Aorta (tissue), 5 donors: Measurements from ENCODE around the gene KCNQ4. TPM values are rescaled to one million over a fixed set of nuclear protein-coding genes. Genes with fewer than 3 reads are reported as not detected.
A peak's percentile ranks its signal among the peaks of the same experiment; 100 is the strongest.

ENCODE experiments used
- ATAC-seq: fragments of 200-7000 bp; cut with Tn5 transposase; one replicate; pipeline ENCODE4 v1.9.1; 2022; ENCODE audit warnings: moderate library complexity; ENCODE audit not compliant: low FRiP score
- DNase-seq, 2 donors: peaks; one replicate each; pipeline ENCODE4 v3.0.0-alpha.2; 2020
- H3K27ac ChIP-seq, 2 donors: one replicate each; pipeline ENCODE4 v1.5.1; 2013; ENCODE audit warnings: low read length in 2 of 2, mild to moderate bottlenecking in 2 of 2, moderate library complexity in 2 of 2, control low read depth in 1 of 2, inconsistent platforms in 1 of 2, low read depth in 1 of 2
- H3K27me3 ChIP-seq, 2 donors: one replicate each; pipeline ENCODE4 v1.6.1; 2013; ENCODE audit warnings: control low read depth in 1 of 2, low read length in 1 of 2, mild to moderate bottlenecking in 1 of 2, moderate library complexity in 1 of 2; ENCODE audit not compliant: insufficient read depth in 2 of 2, control insufficient read depth in 1 of 2
- H3K36me3 ChIP-seq, 2 donors: one replicate each; pipeline ENCODE4 v1.6.1; 2013; ENCODE audit warnings: control low read depth in 1 of 2, low read length in 1 of 2, mild to moderate bottlenecking in 1 of 2; ENCODE audit not compliant: insufficient read depth in 2 of 2, control insufficient read depth in 1 of 2
- H3K4me1 ChIP-seq, 2 donors: one replicate each; pipeline ENCODE4 v1.6.1; 2013; ENCODE audit warnings: low read length in 2 of 2, control low read depth in 1 of 2, mild to moderate bottlenecking in 1 of 2, moderate library complexity in 1 of 2; ENCODE audit not compliant: insufficient read depth in 2 of 2, control insufficient read depth in 1 of 2
- H3K4me3 ChIP-seq, 2 donors: one replicate each; pipeline ENCODE4 v1.5.1; 2013; ENCODE audit warnings: low read length in 2 of 2, control low read depth in 1 of 2, mild to moderate bottlenecking in 1 of 2
- H3K9me3 ChIP-seq: one replicate; pipeline ENCODE4 v1.6.1; 2013; ENCODE audit warnings: mild to moderate bottlenecking, low read length; ENCODE audit not compliant: control insufficient read depth
- WGBS, 2 donors: extraction: QIAGEN DNeasy Blood & Tissue Kit; methylation state at CpG; one replicate each; pipeline ENCODE4 v1.1.7; 2013; 5-methylcytosine and 5-hydroxymethylcytosine counted together
- intact Hi-C, 2 donors: fragments of 100-400 bp; cut with DNase I; formaldehyde crosslinking; loops; one replicate each; pipeline versions ENCODE4 v1.14.2 to v1.15.0; 2022
- long read RNA-seq, 2 donors: library from polyadenylated mRNA; unstranded; transcript quantifications; one replicate each; pipeline ENCODE4 v2.0.0, GENCODE V29; 2020 to 2021
- polyA plus RNA-seq, 2 donors: library from polyadenylated mRNA; stranded (reverse); fragments of 200-250 nt; gene quantifications; one replicate each; pipeline ENCODE4 v1.2.3, GENCODE V29; 2013
- total RNA-seq, 2 donors: library from RNA; stranded (reverse); fragmentation: NEBNext Ultra II Directional; extraction: Animal tissue kit (Norgen Biotek cat#: 25700); gene quantifications; one replicate each; pipeline ENCODE4 v1.2.1, GENCODE V29; 2021
- donor health status: healthy with polysubstance abuse.
- donor health status: Bipolar disorder and iron deficiency.
- donor health status: DM: no; HTN: no; CAD: no.
- donor health status: DM: no; HTN: no; CAD: no.
- donor health status: DM: yes; HTN: yes; CAD: no.

The KCNQ4 gene
- total RNA-seq = 1 to 10 TPM; 7.2 to 8.7 TPM
- polyA plus RNA-seq = 10 to 100 TPM in 1 of 2 donors, under 1 TPM in 1; 0.88 to 10.0 TPM
- long read RNA-seq, donor 1, partial matches to known transcripts = 0 of 7 reads
- long read RNA-seq, donor 1, other reads (novel, unspliced or antisense) = 7 of 7 reads
- long read RNA-seq, donor 2, full-length matches to known transcripts = 2 of 9 reads
- long read RNA-seq, donor 2, partial matches to known transcripts = 4 of 9 reads
- long read RNA-seq, donor 2, other reads (novel, unspliced or antisense) = 3 of 9 reads

DNA sequence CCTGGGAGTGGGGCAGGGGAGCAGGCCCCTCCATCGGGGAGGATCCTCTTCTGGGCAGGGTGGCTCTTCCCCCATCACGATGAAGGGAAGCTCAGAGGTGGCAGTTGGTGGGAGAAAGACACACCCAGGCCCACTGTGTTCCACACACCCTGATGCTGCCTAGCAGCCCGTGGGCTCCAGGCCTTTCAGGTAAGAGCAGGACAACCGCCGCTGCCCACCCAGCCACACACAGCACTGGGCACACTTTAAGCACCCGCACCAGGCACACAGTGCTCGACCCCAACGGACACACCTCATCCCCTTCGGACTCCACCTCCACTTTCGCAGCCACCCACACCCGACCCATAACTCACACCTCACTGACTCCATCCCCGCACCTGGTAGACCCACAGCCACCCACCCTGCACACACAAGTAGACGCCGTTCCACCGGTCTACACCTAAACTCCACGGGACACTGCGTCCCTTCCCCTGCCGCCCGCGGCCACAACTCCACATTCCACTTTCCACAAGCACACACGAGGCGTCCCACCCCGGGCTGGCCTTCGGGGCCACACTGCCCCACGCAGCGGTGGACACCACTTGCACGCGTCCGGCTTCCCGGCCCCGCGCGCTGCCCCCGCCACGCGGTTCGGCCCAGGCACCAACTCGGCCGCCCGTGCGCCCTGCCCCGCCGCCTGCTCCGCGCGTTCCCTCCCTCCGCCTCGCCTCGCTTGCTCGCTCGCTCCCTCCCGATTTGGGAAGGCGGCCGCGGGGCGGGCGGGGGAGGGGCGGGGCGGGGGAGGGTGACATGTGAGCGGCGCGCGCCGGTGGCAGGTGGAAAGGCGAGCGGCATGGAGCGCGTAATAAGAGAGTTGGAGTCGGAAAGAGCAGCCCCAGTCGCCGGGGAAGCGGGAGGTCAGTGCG is at the start of gene KCNQ4:
TSS of gene KCNQ4 (plus strand) at position 787 of the 905 bp plus-strand sequence. CDS start 307 bp downstream, outside the sequence.
- H3K4me1 ChIP-seq = peaks cover 0 to 1% of the 10 kb centered on the region in 2 donors
- ATAC-seq (peak; percentile 59), DNase-seq (peak; percentile 69 to 90)
- no peaks in the 10 kb centered on the region for H3K9me3 ChIP-seq
- H3K4me3 ChIP-seq = peak within 1 kb of the TSS; percentile 58 to 76
- H3K36me3 ChIP-seq = no peaks in the 10 kb centered on the region
- 3 to 4% methylated on average over 57 to 73 of the region's 73 CpGs for WGBS, 2 donors
- intact Hi-C loops = loop anchor here in 1 of 2 donors (5.0 kb wide), 1 partner anchor 39 kb away; no protein-coding TSS in a partner anchor
- H3K27ac ChIP-seq = peak within 1 kb of the TSS; percentile 31 to 61
- H3K27me3 ChIP-seq = no peaks in the 10 kb centered on the region

DNA sequence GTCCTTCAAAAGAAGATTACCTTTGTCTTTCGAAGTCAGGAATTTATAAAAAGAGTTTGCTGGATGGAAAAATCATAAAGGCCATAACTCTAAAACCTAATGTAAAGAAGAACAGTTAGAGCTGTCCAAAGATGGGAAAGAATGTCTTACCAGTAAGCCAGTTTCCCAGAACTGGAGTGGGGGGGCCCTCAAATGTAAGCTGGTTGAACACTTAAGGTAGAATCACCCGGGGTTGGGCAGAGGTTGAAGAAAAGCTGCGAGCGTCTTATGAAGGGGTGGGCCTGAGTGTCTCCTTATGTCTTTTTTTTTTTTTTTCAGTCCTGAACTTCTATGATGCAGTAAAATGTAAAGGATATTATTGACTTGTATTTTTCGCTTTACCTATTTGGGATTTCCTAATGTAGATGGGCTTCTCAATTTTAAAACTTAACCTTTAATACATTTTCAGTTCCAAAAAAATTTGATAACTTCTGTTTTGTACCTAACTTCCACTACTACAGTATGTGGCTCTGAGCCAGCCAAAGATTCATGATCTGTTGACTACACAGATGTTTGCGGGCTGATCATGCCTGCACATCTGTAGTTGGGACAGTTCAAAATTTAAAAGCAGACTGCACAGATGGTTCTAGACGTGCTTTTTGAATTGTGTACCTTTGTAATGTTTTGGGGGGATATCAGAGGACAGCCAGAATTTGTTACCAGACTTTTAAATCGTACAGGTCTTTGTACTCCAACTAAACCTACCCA is 48.5 kb upstream of the KCNQ4 start:
- 95 to 96% methylated on average over 8 of the region's 8 CpGs for WGBS, 2 donors
- Histone ChIP-seq H3K27ac (no peak overlapping the region), H3K4me3 (no peak overlapping the region), H3K9me3 (no peaks in the 10 kb centered on the region), H3K36me3 (no peaks in the 10 kb centered on the region), H3K4me1 (peaks cover 0 to 1% of the 10 kb centered on the region in 2 donors), H3K27me3 (no peaks in the 10 kb centered on the region)
- no peak for DNase-seq
- intact Hi-C loops = no loop called here
- no peak for ATAC-seq

DNA sequence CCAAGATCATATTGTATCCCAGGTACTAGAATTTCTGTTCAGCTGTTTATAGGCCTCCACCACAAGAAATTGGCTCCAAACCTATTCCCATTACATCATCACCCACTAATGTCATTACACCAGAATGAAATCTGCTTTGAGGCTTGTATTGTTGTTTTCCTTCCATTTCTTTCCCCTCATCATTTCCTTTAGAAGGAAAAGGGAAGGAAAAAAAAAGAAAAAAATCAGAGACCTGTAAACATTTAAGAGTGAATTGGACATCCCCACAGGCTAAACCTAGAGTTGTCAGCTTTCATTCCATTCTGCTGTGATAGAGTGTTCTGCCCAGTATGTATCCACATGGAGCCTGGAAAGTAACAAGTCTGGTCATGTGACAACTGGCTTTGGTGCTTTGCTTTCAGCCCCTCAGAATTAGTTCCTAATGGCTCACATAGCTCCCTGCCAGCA is 47.5 kb upstream of the KCNQ4 start:
- DNase-seq (no peak), ATAC-seq (no peak)
- no peaks in the 10 kb centered on the region for H3K36me3 ChIP-seq
- peaks cover 0 to 1% of the 10 kb centered on the region in 2 donors for H3K4me1 ChIP-seq
- H3K9me3 ChIP-seq = no peaks in the 10 kb centered on the region
- H3K27me3 ChIP-seq = no peaks in the 10 kb centered on the region
- H3K27ac ChIP-seq = peak overlapping the region in 1 of 2 donors; percentile 25
- no peak overlapping the region for H3K4me3 ChIP-seq
- intact Hi-C loops = no loop called here

DNA sequence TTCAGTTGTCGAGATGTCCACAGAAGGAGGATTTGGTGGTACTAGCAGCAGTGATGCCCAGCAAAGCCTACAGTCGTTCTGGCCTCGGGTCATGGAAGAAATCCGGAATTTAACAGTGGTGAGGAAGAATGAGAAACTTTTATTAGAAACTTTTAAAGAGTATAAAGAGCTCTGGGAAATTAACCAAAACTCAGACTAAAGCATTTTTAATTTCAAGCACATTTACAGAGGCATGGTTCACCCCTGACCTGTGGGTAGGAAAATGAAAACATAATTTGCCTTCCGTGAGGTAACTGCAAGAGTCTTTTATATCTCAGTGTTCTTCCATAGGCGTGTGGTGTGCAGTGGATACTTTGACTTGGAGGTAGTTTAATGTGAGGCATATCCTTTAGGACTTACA is 44.8 kb upstream of the KCNQ4 start:
- 67 to 71% methylated on average over 6 of the region's 6 CpGs for WGBS, 2 donors
- intact Hi-C loops = no loop called here
- ATAC-seq = no peak

DNA sequence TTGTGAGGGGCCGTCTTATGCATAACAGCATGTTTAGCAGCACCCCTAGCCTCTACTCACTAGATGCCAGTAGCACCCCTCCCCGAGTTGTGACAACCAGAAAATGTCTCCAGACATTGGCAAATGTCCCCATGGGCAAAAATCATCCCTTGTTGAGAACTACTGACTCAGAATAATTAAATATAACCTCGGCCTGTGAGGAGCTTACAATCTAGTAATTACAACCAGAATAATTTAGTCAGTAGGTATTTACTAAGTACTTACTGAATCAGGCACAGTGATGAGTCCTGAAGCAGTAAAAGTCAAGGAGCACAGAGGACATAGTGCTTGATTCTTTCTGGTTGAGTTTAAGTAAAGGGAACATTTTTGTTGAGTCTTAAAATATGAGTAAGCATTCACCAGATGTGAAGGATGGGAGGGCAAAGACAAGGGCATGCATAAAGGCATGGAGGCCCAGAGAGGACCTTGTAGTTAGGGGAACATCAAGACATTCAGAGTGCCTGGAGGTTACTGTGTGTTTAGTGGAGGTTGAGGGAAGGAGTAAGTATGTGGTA is 44.1 kb upstream of the KCNQ4 start:
- 85% methylated on average over 3 of the region's 3 CpGs for WGBS, 2 donors
- no peaks in the 10 kb centered on the region for H3K36me3 ChIP-seq
- H3K27me3 ChIP-seq = no peaks in the 10 kb centered on the region
- H3K9me3 ChIP-seq = no peaks in the 10 kb centered on the region
- peak overlapping the region in 1 of 2 donors; percentile 0 for H3K27ac ChIP-seq
- intact Hi-C loops = no loop called here
- no peak overlapping the region for H3K4me3 ChIP-seq
- DNase-seq (no peak), ATAC-seq (peak; percentile 46)
- no peaks in the 10 kb centered on the region for H3K4me1 ChIP-seq

More for the DNA sequence above, 44.8 kb upstream of the KCNQ4 start:
- Histone ChIP-seq H3K4me1 (no peaks in the 10 kb centered on the region), H3K27ac (no peak overlapping the region), H3K27me3 (no peaks in the 10 kb centered on the region), H3K36me3 (no peaks in the 10 kb centered on the region), H3K4me3 (no peak overlapping the region), H3K9me3 (no peaks in the 10 kb centered on the region)
- DNase-seq = no peak

DNA sequence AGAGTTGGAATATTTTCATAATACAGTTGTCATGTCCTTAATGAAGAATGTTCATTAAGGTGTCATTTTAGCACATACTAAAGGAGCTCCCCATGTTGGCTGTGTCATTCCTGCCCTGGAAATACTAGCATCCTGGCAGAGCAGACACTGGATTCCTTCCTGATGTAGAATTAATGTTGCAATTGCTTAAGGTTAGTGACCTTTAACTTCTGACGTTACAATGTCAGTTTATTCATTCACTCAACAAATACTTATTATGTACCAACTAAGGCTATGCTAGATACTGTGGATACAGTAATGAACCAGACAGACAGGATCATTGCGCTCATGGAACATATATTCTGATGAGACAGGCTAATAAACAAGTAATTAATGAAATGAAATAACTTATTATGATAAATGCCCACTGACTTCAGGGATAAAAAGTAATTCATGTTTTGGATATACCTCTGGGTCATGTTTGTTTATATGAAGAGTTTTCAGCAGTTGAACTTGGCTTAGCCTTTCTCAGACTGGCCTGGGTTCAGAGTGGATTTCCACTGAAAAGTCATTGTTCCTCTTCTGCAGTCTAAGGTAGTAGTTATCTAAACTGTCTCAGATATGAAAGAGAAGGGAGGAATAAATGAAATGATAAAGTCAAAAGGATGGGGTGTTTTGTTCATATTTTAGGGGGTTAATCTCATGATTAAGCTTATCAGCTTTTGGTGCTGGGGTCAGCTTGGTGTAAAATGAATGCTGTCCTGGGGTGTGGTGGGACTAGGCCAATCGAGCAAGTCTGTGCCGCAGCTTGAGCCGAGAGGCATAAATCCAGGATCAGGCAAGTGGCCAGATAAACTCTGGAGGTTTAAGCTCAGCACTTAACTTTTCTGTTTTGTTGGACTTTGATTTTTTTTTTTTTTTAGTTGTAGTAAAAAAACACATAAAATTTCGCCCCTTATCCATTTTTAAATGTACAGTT is 43.3 kb upstream of the KCNQ4 start:
- ATAC-seq = peak; percentile 39
- no peaks in the 10 kb centered on the region for H3K27me3 ChIP-seq
- WGBS, 2 donors = 17 to 25% methylated on average over 6 of the region's 6 CpGs
- DNase-seq = no peak
- no peaks in the 10 kb centered on the region for H3K36me3 ChIP-seq
- H3K4me3 ChIP-seq = no peak overlapping the region
- no peaks in the 10 kb centered on the region for H3K9me3 ChIP-seq
- H3K4me1 ChIP-seq = no peaks in the 10 kb centered on the region
- H3K27ac ChIP-seq = peak overlapping the region; percentile 0 to 32
- intact Hi-C loops = no loop called here

DNA sequence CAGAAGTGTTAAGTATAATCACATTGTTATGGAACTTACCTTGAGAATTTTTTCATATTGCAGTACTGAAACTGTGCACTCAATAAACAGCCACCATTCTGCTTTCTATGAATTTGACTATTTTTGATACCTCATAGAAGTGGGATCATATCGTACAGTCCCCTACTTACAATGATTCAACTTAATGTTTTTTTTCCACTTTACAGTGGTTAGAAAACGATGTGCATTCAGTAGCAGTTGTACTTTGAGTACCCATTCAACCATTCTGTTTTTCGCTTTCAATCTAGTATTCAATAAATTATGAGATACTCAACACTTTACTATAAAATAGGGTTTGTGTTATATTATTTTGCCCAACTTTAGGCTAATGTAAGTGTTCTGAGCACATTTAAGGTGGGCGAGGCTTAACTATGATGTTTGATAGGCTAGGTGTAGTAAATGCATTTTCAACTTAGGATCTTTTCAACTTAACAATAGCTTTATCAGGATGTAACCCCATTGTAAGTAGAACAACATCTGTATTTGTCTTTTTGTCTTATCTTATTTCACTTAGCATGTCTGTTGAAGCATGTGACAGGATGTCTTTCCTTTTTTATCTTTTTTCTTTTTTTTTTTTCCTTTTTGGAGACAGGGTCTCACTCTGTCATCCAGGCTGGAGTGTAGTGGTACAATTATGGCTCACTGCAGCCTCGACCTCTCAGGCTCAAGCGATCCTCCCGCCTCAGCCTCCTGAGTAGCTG is 42.4 kb upstream of the KCNQ4 start:
- Histone ChIP-seq H3K4me1 (no peaks in the 10 kb centered on the region), H3K4me3 (no peak overlapping the region), H3K9me3 (no peaks in the 10 kb centered on the region), H3K27me3 (no peaks in the 10 kb centered on the region), H3K36me3 (no peaks in the 10 kb centered on the region), H3K27ac (no peak overlapping the region)
- DNase-seq (no peak), ATAC-seq (no peak)
- intact Hi-C loops = no loop called here
- WGBS, 2 donors = 82 to 83% methylated on average over 7 of the region's 7 CpGs
